GM19463 (cell line): Measurements from ENCODE around the gene ANKRD17.
A peak's percentile ranks its signal among the peaks of the same experiment; 100 is the strongest.

Experiments
- ATAC-seq: cut with Tn5 transposase; IDR thresholded peaks from one replicate; pipeline ENCODE4 v1.9.1; 2021; ENCODE audit warnings: mild to moderate bottlenecking, moderate library complexity; ENCODE audit not compliant: unreplicated experiment

The ANKRD17 gene

GRCh38 chr4:73133784-73134183 lies 124.8 kb downstream of the ANKRD17 start:
- ATAC-seq, result no peak

- no peak for ATAC-seq
These were observed 127.3 kb downstream of the ANKRD17 start for GRCh38 chr4:73131281-73131680.

- ATAC-seq, result no peak
These were observed 129.3 kb downstream of the ANKRD17 start for GRCh38 chr4:73129319-73129718.

DNA sequence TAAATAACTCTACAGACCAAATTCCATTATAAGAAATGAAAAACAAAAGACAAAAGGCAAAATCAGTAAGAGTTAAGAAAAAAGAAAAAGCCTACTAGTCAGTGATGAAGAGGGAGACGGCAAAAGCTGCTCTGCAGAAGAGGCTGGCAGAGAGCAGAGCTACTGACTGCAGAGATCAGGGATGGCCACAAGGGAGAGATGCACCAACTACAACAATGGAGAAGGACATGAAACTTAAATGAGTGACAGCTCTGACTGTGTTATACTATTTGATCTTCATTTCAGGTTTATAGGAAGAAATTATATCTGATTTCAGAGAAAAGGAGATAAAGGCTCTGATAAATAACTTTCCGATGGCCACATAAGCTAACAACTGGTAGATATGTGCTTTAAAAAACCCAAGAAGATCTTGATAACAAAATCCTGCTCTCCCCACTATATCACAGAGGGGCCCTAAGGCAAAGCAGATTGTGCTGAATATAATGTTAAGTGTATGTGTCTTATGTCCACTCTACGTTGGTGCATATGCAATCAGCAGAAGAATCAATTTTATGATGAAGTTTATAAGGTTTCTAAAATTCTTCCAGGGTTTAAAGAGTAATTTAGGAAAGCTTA lies 130.7 kb downstream of the ANKRD17 start:
- ATAC-seq, result no peak

DNA sequence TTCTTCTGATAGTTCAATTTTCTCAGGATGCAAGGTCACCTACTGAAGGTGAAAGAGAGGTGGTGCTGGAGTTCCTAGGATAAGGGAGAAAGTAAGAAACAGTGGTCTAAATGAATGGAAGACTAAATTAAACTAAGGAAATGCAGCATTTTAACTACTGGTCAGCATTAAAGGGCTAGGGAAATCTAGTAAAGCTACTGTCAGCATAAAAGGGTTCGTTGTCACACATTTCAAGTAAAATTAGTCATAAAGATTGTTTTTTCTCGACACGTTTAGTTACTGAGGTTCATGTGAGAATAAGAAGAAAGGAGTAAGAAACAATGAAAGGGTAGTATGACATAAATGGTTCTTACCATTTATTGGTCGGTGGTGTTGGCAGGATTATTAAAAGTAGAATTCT lies 149.1 kb downstream of the ANKRD17 start:
- ATAC-seq, result no peak

- ATAC-seq, result no peak
These were observed 153.9 kb downstream of the ANKRD17 start for GRCh38 chr4:73104695-73105094.

- ATAC-seq, result no peak
These were observed 154.6 kb downstream of the ANKRD17 start for GRCh38 chr4:73103799-73104503.

DNA sequence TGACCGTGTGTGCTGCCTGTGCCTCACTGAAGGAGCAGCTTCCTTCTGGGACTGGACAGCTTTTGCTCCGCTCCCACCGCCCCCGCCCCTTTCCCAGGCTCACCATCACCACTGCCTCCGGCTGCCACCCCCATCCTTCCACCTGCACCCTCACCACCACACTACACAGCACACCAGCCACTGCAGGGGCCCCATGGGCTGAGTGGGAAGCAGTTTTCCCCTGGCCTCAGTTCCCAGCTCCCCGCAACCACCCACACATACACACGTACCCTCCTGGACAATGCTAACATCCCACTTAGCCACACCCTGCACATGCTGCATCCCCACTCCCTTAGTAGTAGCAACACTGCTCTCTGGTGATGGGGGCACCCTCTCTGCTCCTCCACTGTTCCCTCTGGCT lies 159.5 kb downstream of the ANKRD17 start:
- no peak for ATAC-seq

GRCh38 chr4:73098713-73099112 lies 159.9 kb downstream of the ANKRD17 start:
- no peak for ATAC-seq

- ATAC-seq, result no peak
These were observed 160.6 kb downstream of the ANKRD17 start for GRCh38 chr4:73098016-73098415.

GRCh38 chr4:73092868-73093267 lies 165.7 kb downstream of the ANKRD17 start:
- ATAC-seq, result no peak

DNA sequence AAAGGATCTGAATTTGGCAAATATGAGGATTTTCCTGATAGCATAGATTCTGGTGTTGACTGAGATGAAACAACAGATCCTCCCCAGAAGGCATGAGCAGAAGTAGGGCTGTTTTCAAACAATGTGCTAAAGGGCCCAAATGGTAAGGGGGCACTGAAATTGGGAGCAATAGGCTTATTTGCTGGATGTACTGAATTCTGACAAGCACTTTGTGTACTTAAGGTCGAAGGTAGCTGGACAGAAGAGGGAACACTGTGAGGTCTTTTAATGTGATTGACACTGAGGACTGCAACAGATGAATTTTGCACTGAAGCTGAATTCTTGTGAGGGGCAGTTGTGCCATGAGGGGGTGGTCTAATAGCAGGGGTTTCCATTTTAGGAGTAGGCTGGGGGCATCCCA lies 167.9 kb downstream of the ANKRD17 start:
- ATAC-seq, result no peak

GRCh38 chr4:73087871-73088270 lies 170.7 kb downstream of the ANKRD17 start:
- ATAC-seq, result no peak

DNA sequence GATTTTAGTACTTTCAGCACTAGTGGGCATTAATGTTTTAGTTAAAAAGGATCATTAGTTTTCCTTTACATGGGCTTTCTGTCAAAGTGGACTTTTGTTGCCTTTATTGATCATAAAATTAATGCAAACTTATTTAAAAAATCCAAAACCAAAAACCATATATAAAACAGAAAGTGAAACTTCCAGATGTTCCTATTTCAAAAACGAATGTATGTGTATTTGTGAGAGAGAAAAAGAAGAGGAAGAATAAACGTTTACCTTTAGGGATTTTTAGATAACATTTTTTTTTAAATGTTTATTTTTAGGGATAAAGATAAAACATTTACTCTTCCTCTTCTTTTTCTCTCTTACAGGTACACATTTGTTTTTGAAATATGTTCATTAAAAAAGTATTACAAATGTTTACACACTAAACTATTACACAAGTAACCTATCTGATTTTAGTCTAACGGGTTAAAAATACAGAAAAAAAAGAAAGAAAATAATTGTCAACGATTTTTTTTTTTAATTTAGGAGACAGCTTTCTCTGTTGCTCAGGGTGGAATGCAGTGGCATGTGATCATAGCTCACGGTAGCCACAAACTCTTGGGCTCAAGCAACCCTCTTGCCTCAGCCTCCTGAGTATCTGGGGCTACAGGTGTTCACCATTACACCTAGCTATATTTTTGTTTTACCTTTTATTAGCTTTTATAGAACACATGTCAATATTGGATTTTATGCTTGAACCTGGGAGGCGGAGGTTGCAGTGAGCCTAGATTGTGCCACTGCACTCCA lies 172.3 kb downstream of the ANKRD17 start:
- ATAC-seq, result no peak

DNA sequence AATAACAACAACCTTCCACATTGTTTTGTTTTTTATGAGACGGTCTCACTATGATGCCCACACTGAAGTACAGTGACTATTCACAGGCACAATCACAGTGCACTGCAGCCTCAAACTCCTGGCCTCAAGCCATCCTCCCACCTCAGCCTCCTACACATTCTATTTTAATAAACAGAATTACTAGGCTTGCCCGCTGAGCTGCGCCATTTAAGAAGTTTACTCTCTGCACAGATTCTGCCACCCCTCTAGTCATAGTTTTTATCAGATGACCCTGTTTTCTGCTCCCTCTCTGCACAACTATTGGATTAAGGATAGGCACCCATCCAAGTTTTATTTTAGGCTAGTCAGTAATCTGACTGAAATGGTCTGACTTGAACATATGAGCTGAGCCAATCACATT lies 177.8 kb downstream of the ANKRD17 start:
- ATAC-seq, result no peak

- ATAC-seq, result no peak
These were observed 182.8 kb downstream of the ANKRD17 start for GRCh38 chr4:73075832-73076231.

DNA sequence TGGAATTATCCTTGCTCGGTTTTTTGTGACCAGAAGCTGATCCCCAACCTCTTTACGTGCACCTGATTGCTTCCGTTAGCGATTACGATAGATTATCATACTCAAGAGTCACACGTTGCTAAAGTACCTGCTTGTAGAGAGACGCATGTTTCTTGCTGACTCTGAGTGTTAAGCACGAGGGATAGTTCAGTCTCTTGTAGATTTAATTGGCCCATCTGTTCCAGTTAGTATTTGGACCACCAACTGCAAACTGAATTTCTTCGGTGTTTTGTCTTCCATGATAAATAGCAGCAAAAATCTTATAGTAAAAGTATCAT lies 188.6 kb downstream of the ANKRD17 start:
- ATAC-seq, result peak; percentile 9

DNA sequence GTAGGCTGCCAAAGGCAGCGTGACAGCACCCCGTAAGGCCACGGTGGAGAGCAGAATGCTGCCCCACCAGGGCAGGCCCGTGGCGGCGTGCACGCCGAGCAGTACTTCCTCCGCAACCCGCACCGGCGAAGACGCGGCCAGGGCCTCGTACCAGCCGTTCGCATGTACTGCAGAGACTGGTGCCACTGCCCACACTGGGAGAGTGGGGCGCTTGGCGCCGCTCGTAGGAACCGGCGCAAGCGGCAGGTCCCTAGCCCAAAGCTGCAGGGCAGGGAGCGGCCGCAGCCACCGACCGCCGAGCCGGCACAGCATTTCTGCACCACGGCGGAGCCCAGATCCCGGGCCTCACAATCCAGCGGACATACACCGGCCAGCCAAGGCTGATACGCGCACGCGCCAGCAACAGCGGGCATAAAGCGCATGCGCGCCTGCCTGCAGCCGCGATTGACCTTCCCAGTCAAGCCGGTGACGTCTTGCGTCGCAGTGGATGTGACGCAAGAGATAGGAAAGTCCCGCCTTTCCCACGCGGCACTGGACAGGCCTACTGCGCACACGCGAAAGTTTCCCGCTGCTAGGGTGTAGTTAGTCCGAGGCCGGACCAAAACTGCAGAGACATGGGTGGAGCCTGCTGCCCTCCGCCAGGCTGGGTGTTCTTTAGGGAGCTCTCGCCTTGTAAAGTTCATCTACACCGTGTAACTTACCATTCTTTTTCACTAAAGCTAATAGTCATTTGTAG lies 189.1 kb downstream of the ANKRD17 start, which contains the start of gene COX18:
TSS of gene COX18 (minus strand) at position 379 of the 736 bp plus-strand sequence. CDS start at position 312, 67 bp downstream.
- ATAC-seq, result peak; percentile 78

- peak; percentile 1 for ATAC-seq
These were observed 189.9 kb downstream of the ANKRD17 start for GRCh38 chr4:73068491-73069337.

DNA sequence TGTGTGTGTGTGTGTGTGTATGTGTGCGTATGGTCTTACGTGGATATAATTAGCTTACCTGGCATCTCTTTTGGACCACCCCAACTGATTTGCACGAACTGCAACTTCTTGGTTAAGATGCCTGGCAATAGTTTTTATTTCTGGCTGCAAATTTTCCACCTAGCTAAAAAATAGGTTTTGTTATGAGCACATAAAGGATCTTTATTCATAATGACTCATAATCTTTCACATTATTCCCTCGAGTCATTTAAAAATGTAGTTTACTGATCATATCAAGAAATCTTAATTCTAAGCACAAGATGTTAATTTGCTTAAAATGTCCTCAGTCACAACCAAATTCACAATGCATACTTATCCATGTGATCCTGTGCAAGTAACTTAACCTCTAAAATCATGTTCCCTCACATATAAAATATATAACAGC lies 190.6 kb downstream of the ANKRD17 start:
- no peak for ATAC-seq
